HG02870 (cell line): ENCODE measurements around the gene DIP2C.

Experiments used
- ATAC-seq: cut with Tn5 transposase; IDR thresholded peaks from one replicate; pipeline ENCODE4 v1.9.1; 2021; ENCODE audit warnings: mild to moderate bottlenecking, moderate library complexity; ENCODE audit not compliant: unreplicated experiment

The DIP2C gene

GRCh38 chr10:630581-631073, 58.8 kb downstream of the DIP2C start:
- ATAC-seq, result no peak

GRCh38 chr10:629186-629998, 60.1 kb downstream of the DIP2C start:
- ATAC-seq, result no peak

- ATAC-seq, result no peak
These were observed 61.0 kb downstream of the DIP2C start for GRCh38 chr10:628386-629045.

- no peak for ATAC-seq
These were observed 62.2 kb downstream of the DIP2C start for GRCh38 chr10:627032-627992.

DNA sequence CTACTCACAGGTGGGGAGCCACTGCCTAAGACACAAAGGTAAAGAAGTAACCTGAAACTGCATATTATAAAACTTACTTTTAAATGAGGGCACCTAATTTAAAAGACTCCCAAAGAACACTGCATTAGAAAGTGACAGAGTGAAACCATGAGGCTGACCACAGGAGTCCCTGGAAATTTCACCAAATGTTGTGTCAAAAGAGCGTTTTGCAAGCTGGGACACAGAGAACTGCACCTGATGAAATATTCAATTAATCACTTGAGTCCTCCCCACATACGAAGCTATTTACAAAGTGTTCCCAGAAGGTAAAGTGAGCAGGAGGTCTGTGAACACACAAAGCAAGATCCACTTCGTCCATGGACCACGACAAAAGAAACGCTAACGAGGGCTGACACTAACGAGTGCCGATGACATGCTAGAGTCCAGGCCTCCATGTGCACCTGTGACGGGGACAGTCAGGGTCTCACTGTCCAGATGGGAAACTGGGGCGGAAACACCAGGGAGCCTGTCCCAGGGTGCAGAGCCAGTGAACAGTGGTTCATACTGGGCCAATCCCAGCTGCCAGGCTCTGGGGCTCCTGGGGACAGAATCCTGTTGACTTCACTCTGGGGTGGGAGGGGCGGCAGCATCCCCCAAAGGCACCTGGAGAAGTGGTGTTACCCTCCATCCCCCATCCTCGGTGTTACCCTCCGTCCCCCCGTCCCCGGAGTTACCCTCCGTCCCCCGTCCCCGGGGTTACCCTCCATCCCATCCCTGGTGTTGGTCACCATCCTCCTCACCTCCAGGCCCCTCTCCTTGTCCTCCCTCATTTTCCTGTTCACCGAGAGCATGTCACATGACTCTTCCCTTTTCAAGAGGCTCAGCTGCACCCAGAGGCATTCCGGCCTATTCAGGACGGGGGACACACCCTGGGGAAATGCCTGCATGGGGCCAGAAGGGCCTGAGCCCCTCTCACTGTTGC, 63.4 kb downstream of the DIP2C start:
- no peak for ATAC-seq

- ATAC-seq, result no peak
These were observed 64.2 kb downstream of the DIP2C start for GRCh38 chr10:625333-625696.

GRCh38 chr10:624605-625332, 64.7 kb downstream of the DIP2C start:
- no peak for ATAC-seq

- ATAC-seq, result no peak
These were observed 65.2 kb downstream of the DIP2C start for GRCh38 chr10:624312-624604.

DNA sequence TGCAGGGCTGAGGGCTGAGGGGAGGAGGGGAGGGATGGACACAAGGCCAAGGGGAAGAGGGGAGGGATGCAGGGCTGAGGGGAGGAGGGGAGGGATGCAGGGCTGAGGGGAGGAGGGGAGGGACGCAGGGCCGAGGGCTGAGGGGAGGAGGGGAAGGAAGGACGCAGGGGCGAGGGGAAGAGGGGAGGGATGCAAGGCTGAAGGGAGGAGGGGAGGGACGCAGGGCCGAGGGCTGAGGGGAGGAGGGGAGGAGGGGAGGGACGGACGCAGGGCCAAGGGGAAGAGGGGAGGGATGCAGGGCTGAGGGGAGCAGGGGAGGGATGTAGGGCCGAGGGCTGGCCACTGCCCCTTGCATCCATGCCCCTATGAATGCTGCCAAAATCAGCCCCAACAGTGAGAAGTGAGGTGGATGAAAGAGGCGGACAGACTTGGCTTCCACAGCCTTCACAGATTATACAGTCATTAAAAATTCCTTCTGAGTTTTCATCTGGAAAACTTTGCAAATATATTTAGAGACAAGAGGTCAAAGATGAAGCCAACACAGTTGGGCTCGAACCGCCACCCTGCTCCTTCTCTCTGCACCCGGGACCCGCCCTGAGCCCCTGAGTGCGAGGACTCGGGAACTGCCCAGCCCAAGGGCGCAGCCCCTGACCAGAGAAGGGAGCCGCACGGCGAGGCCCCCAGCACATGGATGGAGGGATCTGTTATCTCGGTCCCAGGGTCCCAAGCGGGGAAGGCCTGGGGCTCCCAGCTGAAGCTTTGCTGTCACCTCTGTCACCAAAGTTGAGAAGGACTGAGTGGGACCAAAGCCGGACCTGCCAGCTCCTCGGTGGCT, 65.8 kb downstream of the DIP2C start:
- no peak for ATAC-seq

GRCh38 chr10:623014-623413, 66.5 kb downstream of the DIP2C start:
- ATAC-seq, result no peak

DNA sequence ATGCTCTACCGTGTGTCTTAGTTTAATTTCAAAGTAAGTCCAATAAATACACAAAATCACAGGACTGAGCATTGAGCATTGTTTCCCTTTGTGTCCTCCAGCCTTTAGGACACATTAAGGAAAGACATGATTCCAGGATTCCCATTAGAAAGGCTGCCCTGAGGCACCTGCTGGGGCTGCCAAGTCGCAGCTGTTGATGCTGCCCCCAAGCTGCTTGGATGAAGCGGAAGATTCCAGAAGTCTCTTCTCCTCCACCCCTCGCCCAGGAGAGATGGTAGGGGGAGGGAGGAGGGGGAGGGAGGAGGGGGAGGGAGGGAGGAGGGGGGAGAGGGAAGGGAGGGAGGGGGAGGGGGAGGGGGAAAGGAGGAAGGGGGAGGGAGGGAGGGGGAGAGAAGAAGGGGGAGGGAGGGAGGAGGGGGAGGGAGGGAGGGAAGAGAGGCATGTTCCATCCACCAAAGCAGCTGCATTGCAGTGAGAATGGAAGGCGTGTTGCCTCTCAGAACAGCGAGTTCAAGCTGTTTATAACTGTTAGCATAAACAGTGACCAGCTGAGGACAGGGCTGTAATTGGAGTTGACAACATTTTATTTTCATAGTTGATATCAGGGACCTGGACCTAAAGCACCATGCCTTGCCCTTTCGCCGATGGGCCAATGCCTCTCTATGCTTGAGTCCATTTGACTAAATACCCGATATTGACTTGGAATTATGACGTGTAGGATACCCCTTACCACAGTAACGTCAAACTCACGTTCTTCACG, 67.3 kb downstream of the DIP2C start:
- ATAC-seq, result no peak

DNA sequence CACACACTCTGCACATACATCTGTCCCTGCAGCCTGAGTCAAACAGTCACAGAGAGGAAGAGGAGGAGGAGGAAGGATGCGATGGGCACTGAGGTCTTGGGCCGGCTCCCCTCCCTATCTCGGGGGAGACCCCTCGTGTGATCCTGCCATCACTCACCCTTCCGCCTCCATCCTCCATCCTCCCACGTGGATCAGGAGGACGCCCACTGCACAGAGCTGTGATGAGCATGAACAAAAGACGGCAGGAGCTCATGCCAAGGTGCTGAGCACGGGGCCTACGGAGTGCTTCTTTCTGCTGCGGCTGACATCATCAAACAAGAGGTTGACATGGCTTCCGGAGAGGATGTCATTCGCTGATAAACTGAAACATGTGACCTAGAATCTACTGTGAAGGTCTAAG, 68.0 kb downstream of the DIP2C start:
- no peak for ATAC-seq

- no peak for ATAC-seq
These were observed 68.5 kb downstream of the DIP2C start for GRCh38 chr10:620971-621370.

DNA sequence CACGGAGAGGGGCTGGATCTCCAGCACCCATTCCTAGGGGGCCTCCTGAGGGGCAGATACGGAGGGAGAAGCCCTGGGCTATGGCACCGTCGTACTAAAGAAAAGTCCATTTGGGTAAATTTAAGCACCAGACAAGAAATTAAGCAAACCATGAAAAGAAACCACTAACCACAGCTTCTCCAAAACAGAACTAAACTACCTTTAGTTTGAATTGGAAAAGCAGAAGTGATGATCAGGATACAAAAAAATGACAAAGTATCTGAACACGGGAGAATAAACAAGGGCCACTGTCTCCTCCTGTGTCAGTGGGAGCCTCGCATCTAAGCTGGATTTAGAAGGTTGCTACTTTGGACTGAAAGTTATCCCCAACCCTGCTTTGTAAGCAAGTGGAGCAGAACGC, 69.1 kb downstream of the DIP2C start:
- ATAC-seq, result no peak

DNA sequence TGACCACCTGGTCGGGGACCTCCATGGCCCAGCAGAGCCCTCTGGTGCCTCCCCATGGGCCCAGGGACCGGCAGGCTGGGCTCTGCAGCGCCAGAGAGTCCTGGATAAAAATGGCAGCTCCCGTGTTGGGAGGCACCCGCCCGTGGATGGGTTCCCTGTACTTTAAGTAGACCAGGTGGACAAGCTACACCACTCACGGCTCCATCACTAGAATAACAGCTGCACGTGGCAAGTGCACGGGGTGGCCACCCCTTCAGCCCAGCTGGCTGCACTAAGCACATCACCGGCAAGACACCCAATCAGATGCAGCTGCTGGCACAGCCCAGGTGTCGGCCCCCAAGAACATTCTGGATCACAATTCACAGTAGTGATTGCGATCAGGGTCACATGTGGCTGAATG, 69.8 kb downstream of the DIP2C start:
- no peak for ATAC-seq

- ATAC-seq, result no peak
These were observed 71.1 kb downstream of the DIP2C start for GRCh38 chr10:618229-618989.

GRCh38 chr10:617471-617870, 72.0 kb downstream of the DIP2C start:
- no peak for ATAC-seq
